ENCODE data around the gene RBPMS2.

RBPMS2 gene

DNA sequence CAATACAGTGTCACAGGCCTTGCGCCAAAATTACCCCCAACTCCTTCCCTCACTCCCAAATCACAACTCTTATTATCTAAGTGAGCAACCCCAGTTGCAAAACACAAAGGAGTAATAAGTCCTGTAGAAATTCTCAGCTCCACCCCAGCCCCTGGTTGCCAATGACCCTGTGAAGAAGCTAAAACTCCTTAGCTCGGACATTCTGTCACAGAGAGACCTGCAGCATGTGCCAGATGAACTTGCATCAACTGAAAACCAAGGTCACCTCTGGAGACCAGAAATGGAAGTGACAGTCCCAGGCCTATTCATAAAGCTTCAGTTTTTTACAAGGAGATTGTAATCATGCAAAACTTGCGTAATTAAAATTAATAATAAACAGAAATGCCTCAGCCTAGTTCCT is 55.2 kb downstream of the RBPMS2 start:
- no peak for DNase-seq (ENCODE audit: low spot score)

DNA sequence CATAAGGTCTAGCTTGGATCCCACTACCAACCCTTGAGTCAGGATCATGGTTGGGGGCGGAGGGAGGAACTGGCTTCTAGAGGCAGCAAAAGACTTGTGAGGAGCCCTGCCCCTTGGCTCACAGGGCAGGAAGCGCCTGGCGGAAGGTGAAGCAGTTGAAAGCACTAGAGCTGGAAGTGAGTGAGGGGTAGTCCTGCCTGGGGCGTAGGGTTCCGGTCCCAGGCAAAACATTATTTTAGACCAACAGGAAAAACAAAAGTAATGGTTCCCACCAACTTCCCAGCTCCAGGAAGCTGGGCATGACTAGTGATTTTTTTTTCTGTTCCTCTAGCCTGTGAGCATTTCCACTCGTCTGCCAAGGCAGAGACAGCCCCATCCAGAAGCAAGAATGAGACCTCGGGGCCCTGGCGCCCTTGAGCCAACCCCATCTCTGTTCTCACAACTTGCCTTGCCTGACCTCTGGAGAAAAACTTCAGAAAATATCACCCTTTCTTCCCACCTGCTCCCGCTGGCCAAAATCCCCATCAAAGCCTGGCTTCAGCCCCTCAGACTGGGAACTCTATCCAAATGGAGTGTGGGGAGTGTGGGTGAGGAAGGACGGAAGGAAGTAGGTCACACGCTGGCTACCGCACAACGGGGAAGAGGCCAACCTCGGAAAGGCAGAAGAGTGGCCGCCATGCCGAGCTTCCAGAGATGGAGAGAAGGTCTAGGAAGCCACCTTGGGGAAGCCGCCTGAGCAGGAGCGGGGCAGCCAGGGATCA is 57.5 kb downstream of the RBPMS2 start:
- no peak for DNase-seq (ENCODE audit: low spot score)

DNA sequence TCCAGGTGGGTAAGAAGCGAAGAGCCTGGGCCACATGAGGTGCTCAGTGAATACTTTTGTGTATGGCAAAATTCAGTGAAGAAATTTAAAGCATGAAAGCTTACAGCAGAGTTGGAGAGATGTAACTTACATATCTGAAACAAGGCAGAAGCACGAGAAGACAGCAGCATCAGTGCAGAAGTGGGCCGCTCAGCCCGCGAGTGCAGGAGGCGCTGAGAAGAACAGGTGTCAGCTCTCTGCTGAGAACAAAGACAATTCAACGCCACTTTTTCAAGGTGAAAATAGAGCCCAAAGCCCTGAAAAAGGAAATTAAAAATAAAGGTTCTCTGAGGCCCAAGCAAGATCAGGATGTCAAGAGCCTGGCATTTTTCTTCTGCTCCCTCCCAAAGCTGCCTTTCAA is 58.3 kb downstream of the RBPMS2 start:
- DNase-seq (ENCODE audit: low spot score): no peak

DNA sequence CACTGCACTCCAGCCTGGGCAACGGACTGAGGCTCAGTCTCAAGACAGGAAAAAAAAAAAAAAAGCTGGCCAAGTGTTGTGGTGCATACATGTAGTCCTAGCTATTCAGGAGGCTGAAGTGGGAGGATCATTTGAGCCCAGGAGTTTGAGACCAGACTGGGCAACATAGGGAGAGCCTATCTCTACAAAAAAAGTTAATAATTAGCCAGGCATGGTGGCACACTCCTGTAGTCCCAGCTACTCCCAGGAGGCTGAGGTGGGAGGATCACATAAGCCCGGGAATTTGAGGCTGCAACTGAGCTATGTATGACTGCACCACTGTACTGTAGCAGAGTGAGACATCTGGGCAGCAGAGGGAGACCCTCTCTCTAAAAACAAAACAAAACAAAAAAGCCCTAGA is 58.9 kb downstream of the RBPMS2 start:
- no peak for DNase-seq (ENCODE audit: low spot score)

DNA sequence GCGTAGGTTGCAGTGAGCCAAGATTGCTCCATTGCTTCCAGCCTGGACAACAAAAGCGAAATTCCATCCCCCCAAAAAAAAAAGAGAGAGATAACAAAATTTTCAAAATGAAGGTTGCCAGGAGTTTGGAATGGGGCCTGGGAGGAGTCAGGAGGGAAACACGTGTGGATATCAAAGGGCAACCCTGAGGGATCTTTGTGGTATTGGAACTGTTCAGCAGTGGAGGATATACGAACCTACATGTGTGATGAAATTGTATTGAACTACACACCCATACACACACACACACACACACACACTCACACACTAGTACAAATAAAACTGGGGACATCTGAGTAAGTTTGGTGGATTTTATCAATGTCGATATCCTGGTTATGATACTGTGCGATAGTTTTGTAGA is 61.8 kb downstream of the RBPMS2 start:
- DNase-seq (ENCODE audit: low spot score): no peak

DNA sequence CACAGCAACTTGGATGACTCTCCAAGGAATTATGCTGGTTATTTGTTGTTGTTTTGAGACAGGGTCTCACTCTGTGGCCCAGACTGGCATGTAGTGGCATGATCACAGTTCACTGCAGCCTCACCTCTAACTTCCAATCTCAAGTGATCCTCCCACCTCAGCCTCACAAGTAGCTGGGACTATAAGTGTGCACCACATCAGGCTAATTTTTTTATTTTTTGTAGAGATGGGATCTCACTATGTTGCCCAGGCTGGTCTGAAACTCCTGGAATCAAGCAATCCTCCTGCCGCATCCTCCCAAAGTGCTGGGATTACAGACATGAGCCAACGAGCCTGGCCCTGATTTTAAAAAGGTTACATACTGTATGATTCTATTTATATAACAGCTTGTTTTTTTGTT is 63.0 kb downstream of the RBPMS2 start:
- DNase-seq (ENCODE audit: low spot score): no peak

DNA sequence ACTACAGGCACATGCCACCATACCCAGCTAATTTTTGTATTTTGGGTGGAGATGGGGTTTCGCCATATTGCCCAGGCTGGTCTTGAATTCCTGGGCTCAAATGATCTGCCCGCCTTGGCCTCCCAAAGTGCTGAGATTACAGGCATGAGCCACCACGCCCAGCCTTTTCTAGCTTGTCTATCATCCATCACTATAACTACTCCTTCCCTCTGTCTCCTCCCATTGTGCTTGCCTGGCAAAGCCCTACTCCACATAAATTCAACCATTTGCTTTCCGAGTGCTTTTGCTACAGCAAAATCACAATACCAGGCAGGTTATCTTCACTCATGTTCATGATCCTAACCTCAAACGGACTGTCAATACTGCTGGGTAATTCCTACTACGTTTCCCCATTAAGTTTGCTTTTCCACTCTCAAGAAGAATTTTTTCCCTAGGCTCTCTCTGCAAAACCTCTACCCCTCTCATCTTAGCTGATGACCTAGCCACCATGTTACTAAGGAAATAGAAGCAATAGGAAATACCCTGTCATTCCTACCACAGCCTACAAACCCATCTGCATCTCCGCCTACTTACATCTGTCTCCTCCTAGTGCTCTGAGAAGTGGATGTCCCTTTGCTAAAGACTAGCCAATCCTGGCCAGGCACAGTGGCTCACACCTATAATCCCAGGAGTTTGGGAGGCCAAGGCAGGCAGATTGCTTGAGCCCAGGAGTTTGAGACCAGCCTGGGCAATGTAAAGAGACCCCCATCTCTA is 64.5 kb downstream of the RBPMS2 start:
- DNase-seq (ENCODE audit: low spot score): no peak

DNA sequence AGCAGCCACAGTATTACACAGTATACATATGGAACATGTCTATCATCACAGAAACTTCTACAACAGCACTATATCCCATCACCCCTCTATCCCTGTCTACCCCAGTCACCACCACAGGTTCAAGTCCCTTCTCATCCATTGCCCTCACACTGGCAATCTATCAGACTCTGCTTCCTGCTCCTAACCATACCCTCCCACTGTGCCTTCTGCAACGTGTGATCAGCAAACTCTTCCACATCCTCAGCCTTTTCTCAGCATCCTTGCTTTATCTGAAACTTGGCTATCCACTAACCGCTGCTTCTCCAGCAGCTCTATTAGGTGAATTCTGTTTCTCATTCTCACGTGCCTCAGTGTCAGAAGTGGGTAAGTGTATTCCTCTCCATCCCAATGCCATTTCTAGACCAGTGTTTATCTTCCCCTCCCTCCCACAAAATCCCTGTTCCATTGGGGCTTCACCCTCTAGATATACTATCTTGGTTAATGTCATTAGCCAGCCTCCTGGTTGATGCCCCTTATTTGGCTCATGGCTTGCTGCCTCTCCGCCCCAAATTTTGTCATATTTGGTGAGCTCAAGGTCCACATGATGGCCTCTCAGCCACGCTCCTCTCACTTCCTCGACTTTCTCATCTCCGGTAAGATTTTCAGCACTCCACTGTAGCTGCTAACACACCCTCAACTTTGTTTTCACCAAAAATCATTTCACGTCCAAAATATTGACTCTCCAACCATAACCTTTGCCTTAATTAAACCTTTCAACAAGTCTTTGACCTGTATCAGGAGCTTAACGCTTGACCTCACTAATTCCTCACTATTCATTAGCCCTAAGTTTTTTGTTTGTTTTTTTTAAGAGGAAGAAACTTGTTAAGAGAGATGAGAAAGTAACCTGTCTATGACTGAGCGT is 69.1 kb downstream of the RBPMS2 start:
- DNase-seq (ENCODE audit: low spot score): no peak

DNA sequence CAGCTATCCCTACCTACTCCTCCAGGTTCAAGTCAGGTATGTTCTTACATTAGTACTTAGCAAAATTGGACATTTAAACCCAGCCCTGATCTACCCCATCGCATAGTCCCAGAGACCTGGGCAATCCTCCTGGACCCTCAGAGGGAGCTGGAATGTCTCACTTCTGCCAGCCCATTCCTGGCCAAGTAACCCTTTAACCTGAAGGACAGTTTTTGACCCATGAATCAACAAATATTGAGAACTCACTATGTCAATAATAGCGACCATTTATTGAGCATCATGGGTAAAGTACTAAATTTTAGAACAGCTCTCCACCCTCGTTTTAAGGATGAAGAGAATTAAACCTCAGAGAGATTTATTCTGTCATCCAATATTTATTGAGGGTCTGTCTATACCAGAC is 70.4 kb downstream of the RBPMS2 start:
- no peak for DNase-seq (ENCODE audit: low spot score)

DNA sequence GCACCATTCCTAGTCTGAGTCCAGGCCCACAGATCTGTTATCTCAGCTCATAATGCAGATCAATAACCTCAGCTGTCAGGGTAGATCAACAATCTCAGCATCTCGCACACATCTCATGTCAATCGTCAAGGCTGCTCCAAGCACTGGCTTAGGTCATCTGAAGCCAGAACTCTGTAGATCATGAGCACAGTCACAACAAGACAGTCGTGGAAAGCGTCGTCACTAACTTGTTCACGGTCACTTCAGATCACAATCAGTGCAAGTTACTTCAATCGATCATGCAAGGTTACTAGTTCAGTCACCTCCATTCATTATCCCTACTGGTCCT is 71.8 kb downstream of the RBPMS2 start:
- DNase-seq (ENCODE audit: low spot score): peak; percentile 75

DNA sequence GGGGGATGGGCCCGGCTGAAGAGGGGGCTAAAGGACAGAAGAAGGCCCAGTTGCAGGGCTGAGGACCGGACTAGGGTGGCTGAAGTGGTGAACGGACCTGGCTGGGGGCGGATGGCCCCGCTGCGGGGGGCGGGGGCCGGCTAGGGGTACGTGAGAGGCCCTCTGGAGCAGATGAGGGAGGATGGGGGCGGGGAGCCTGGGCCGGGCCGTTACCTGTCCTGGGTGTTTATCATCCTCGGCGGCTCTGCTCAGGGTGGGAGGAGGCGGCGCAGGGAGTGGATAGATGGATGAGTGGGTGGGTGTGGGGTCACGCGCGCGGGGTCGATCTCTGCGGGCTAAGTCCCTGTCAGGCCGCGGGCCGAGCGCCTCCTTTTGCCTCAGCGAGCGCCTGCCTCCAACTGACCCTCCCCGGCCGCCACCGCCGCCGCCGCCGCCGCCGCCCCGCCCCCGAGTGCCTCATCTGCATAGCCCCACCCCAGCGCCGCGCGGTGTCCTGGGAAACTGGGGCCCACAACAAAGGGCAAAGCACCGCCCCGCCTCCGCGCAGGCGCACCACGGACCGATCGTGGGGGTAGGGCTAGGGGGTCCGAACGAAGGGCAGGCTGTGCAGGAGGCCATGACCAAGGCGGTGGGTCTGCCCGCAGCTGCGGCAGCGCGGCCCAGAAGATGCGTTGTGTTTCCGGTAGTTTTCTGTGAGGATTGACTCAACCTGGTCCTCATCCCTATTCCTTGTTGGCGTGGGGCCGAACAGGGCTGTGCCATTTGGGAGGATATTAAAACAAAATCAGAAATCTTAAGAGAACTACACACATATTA is 72.4 kb downstream of the RBPMS2 start:
- DNase-seq (ENCODE audit: low spot score): peak; percentile 89

DNA sequence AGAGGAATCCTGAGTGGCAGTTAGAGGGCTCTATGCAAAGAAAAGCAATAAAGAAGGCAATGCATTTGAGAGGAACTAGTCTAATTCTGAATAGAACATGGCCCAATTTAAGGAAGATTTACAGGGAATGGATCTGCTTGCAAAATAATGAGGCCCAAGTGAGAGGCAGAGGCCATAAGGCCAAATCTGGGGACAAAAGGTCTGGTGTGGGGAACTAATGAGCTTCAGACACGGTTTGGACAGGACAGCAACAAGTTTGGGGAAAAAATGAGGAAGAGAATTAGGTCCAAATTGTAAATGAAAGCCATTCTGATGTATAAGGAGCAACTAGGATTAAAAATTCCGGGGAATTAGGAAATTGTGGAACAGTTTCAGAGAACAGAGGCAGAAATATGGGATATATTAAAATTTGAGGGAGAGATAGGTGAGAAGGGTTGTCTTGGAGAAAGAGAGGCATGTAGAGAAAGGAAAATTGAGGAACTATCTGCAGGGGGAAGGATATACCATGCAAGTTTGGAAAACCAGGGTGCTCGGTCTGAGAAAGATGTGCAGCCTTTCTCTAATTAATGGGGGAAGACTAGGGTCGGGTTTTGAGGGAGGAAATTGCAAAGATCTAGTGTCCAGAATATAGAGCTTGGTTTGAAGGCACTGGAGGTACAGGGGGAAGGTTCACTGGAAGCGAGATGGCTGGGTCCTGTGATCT is 73.8 kb downstream of the RBPMS2 start:
- peak; percentile 54 for DNase-seq (ENCODE audit: low spot score)

DNA sequence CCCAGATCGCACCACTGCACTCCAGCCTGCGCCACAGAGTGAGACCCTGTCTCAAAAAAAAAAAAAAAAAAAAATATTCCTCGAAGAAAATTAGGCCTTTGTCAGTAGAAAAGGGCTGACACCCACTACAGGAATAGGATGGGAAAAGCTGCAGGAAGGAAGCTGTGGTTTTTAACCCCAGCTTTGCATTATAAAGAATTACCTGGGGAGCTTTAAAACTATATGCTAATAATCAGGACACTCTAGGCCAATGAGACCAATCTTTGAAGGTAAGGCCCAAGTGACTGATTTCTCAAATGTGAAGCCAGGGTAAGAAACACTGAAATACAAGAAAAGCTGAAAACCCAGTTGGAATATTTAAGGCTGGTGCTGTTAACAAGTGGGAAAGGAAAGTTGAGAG is 74.3 kb downstream of the RBPMS2 start:
- no peak for DNase-seq (ENCODE audit: low spot score)

DNA sequence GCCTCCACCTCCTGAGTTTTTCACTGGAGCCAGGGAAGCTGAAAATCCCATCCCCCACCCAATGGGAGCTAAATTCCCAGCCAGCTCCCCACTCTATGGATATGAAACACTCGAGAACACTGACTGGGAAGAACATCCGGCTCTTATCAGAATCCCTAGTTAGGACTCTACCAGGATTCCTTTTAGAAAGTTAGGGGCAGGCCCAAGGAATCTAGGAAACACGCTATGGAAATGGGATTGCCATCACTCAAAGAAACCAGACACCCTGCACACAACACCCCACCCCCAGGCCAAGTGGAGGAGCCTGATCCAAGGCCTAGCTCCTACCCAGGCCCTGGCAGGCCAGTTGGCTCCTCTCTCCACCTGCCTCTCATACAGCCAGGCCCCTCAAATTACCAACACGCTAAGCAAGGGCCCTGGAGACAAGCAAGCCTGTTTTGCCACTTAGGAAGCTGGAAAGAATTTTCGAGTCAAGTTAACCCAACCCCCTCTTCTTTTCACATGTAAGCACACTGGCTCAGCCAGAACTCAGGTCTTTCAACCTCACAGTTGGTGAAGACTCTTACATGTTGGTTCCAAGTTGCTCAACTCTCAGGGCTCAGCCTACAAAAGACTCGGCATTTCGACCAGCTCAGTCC is 75.5 kb downstream of the RBPMS2 start:
- DNase-seq (ENCODE audit: low spot score): peak; percentile 58

DNA sequence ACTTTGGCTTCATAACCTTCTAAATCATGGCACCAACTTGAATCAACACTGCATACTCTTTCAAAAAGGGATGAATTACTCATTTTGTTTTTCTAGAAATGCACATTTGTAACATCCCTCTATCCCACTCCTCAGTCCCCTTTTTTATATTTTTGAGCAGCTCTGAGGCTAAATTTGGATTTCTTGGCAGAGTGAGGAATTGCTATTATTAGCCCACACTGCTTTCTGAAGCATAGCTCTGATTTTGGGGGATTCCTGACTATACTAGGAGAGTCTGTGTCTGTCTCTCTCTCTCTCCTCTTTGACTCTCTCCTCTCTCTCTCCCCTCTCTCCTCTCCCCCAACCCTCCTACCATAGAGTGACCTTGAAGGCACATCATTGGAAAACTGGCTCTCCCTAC is 76.6 kb downstream of the RBPMS2 start:
- peak; percentile 31 for DNase-seq (ENCODE audit: low spot score)

DNA sequence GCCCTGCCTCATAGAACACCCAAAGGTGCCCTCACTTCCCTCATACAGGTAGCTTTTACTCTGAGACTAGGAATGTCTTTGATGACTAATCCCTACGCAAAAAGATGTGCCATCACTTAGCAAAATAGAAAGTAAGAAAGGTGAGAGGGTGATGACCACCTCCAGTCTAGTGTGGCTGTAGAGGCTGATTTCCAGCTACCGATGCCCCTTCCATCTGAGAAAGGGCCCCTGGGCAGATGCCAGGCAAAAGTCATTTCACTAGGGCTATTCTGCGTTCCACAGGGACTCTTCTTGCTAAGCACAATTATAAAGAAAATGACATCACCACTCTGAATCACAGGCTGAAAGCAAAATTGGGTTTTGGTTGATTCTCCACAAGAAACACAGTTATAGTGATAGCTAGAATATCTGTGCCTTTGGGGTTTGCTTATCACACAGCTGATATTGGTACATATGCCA is 77.4 kb downstream of the RBPMS2 start:
- peak; percentile 42 for DNase-seq (ENCODE audit: low spot score)

DNA sequence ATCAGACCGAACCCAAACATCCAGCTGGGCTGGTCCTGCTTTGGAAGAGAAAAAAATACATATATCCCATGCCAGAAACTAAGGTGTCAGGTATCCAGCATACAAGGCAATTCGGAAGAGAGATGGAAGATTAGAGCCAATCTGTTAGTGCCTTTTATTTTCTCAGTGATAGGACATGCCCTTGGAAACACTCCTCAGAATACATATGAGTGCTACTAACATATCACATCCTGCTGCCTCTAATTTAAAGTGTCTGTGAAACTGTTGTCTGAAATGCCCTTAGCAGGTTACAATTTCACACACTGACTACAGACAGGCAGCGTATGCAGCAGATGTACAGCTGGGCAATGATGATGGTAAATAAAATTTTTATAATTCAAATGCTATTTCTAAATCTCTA is 78.9 kb downstream of the RBPMS2 start:
- peak; percentile 42 for DNase-seq (ENCODE audit: low spot score)

DNA sequence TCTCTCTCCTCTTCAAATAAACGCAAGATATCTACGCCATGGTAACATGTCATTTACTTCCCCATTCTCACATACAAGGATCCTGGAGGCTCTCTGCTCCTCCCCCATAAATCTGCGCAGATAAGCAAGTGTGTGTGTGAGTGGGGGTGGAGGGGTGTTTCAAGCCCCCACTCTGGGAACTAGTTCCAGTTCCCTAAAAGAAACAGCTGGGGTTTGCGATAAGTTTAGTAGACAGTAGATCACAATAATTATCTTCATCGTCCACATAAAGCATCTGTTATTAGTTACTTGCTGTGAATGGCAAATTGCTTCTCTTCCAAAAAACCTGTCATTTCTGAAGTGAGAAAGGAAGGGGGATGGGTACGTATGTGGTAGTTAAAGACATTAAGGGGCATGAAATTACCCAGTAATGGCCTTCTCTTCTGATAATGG is 79.8 kb downstream of the RBPMS2 start:
- peak; percentile 88 for DNase-seq (ENCODE audit: low spot score)

DNA sequence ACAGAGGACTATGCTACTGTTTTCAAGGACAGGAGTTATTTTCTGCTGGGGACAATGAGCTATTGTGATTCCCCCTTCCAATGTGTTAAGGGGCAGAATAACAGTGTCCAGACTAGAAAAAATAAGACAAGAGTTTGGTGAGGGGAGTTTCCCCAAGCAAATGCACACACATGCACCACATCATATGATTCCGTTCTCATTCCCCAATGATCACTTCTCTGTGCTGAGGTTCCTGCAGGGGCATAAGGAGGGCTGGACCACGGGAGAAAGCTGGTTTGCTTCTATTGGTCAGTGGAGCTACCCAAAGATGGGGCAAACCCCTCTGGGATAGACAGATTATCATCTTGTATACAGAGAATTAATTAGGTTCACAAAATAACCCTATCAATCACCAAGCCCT is 80.6 kb downstream of the RBPMS2 start:
- DNase-seq (ENCODE audit: low spot score): peak; percentile 95

DNA sequence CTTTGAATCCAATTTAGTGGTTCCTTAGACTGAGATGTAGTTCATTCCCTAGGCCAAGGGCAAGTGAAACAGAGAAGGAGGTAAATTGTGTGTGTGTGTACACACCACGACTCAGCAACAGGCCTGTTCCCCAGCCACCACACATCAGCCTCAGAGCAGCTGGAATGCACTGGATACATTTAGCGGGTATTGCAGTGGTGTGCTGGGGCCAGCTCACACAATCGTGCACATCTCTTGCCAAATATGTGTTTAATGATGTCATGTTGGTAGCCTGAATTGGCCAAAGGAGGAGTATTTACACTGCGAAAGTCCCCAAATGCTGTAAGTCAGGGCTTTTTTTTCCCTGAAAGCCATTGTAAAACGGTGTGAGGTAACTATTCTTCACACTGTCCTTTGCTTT is 82.3 kb downstream of the RBPMS2 start:
- peak; percentile 70 for DNase-seq (ENCODE audit: low spot score)

All from pons (tissue), 1 donor.